Breast epithelium (tissue), 3 donors: Measurements from ENCODE around the gene DNAAF6.

Experiments
- POLR2A ChIP-seq: fragments of 450-650 bp; IDR thresholded peaks from one replicate; pipeline ENCODE4 v1.6.1; 2016; ENCODE audit warnings: antibody characterized with exemption, mild to moderate bottlenecking, moderate library complexity
- POLR2AphosphoS5 ChIP-seq, 3 donors: sonication (generic); formaldehyde crosslinking; IDR thresholded peaks; one replicate each; pipeline ENCODE4 v1.6.1; 2017; ENCODE audit warnings: antibody characterized with exemption in 3 of 3
- TF ChIP-seq, protein P1 (sequence below), 3 donors: fragments of 450-650 bp; IDR thresholded peaks; one replicate each; pipeline ENCODE4 v1.5.1; 2016 to 2017; ENCODE audit warnings: antibody characterized with exemption in 3 of 3, mild to moderate bottlenecking in 3 of 3, moderate library complexity in 3 of 3

DNA sequence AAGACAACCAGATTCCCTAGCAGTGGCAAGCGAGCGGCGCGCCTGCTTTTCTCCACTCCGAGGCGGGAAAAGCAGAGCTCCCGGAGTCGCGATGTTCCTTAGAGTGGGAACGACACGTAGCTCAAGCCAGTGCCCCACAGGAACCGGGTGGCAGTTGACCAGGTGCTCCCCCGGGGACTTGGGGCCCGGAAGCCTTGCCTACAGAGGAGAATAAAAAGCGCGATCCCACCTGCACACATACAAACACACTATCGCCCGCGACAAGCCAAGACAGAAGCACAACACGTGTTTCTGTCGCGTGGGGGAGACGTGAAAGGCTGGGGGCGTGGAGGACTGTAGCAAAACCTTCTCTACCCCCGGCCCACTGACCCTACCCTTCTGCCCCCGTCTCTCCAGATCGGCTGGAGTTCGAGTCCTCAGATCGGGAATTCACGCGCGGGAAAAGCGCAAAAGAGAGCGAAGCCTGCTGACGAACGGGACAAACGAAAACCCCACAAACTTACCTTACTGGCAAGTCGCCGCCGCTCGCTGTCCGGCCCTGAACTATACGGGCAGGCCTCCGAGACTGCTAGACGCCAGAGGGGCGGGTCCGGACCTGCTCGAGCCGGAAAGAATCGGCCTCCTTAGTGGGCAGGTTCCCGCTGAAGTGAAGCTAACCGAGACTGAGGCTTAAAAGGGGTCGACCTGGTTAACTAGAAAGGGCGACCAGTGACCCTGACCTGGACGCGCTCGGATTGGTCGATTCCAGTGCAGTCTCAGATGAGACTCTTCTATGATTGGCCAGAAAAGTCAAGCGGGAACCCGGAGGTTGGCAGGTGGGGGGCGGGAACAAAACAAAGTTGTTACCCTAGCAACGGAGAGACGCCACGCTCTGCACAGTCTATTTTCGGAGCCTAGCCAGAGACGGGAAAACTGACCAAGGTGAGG, at the start of gene DNAAF6, which contains the start of gene NUP62CL:
- TF ChIP-seq POLR2A = no peak
- TF ChIP-seq, protein P1, sequence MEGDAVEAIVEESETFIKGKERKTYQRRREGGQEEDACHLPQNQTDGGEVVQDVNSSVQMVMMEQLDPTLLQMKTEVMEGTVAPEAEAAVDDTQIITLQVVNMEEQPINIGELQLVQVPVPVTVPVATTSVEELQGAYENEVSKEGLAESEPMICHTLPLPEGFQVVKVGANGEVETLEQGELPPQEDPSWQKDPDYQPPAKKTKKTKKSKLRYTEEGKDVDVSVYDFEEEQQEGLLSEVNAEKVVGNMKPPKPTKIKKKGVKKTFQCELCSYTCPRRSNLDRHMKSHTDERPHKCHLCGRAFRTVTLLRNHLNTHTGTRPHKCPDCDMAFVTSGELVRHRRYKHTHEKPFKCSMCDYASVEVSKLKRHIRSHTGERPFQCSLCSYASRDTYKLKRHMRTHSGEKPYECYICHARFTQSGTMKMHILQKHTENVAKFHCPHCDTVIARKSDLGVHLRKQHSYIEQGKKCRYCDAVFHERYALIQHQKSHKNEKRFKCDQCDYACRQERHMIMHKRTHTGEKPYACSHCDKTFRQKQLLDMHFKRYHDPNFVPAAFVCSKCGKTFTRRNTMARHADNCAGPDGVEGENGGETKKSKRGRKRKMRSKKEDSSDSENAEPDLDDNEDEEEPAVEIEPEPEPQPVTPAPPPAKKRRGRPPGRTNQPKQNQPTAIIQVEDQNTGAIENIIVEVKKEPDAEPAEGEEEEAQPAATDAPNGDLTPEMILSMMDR (IDR thresholded peaks at IDR 0.05) = no peak
- TF ChIP-seq POLR2AphosphoS5 (IDR thresholded peaks at IDR 0.05) = no peak
